Choroid plexus epithelial cell (primary cell): Measurements from ENCODE around the gene LYRM4.

ENCODE experiments used
- DNase-seq: peaks from one replicate; pipeline ENCODE4 v3.0.0-alpha.2; 2010; ENCODE audit warnings: low read depth
- H3K4me3 ChIP-seq: 2 replicates; pipeline ENCODE4 v1.5.1; 2011; ENCODE audit warnings: low read depth, mild to moderate bottlenecking, control low read depth, low read length, moderate library complexity
- CTCF ChIP-seq: conservative IDR thresholded peaks from 2 replicates; pipeline ENCODE4 v1.5.1; 2011; ENCODE audit warnings: low read depth, mild to moderate bottlenecking, control low read depth, inconsistent platforms, low read length, moderate library complexity

Gene LYRM4

GRCh38 chr6:5059036-5059896, 201.5 kb downstream of the LYRM4 start:
- no peak for TF ChIP-seq CTCF
- H3K4me3 ChIP-seq = no peak overlapping the region
- DNase-seq = no peak
